GM13977 (cell line): Measurements from ENCODE around the gene TRIM75.
"Not testable (repeated sequence)": the region's sequence is repeated elsewhere in the genome, so short reads cannot be mapped to it uniquely, and the experiment has no call there.

Experiments used
- DNase-seq: peaks from one replicate; pipeline ENCODE4 v3.0.0; 2012; ENCODE audit warnings: low spot score
- CTCF ChIP-seq: IDR thresholded peaks from 2 replicates; pipeline ENCODE4 v1.5.1; 2012; ENCODE audit warnings: mild to moderate bottlenecking, control low read depth; ENCODE audit not compliant: insufficient read depth; ENCODE audit errors: extremely low read depth, missing control alignments
- in situ Hi-C: fragments of 300-500 bp; cut with MboI; formaldehyde crosslinking; loops from one replicate; pipeline ENCODE4 v1.12.0; 2022; ENCODE audit warnings: low sequenced_read_pairs, low pct_unique_long_range_greater_than_20kb, mixed read lengths, inconsistent platforms; ENCODE audit not compliant: unreplicated experiment

The TRIM75 gene

GRCh38 chr4:165060938-165061337 lies 7.3 kb downstream of the TRIM75 start:
- in situ Hi-C loops, result no loop called here
- no peak for TF ChIP-seq CTCF
- DNase-seq, result no peak

GRCh38 chr4:165070560-165070959 lies 16.9 kb downstream of the TRIM75 start:
- no peak for TF ChIP-seq CTCF
- in situ Hi-C loops, result no loop called here
- DNase-seq, result no peak

- DNase-seq, in situ Hi-C loops: not testable (repeated sequence)
Measured at GRCh38 chr4:165073346-165073745, 19.7 kb downstream of the TRIM75 start.

- TF ChIP-seq CTCF, result no peak
- in situ Hi-C loops, result no loop called here
- no peak for DNase-seq
Measured at GRCh38 chr4:165077034-165077578, 23.4 kb downstream of the TRIM75 start.

- peak; percentile 26 for DNase-seq
- TF ChIP-seq CTCF, result no peak
- in situ Hi-C loops, result no loop called here
Measured at GRCh38 chr4:165079476-165079875, 25.8 kb downstream of the TRIM75 start.

- in situ Hi-C loops, DNase-seq: not testable (repeated sequence)
Measured at GRCh38 chr4:165084787-165085186, 31.1 kb downstream of the TRIM75 start.

GRCh38 chr4:165085946-165086345 lies 32.3 kb downstream of the TRIM75 start:
- TF ChIP-seq CTCF, result no peak
- DNase-seq, result no peak
- in situ Hi-C loops, result no loop called here

- in situ Hi-C loops, result no loop called here
- no peak for TF ChIP-seq CTCF
- no peak for DNase-seq
Measured at GRCh38 chr4:165088366-165088765, 34.7 kb downstream of the TRIM75 start.

- DNase-seq, result not testable (repeated sequence)
- in situ Hi-C loops, result loop anchor here (10.0 kb wide), 1 partner anchor 317 kb away; no protein-coding TSS in a partner anchor
Measured at GRCh38 chr4:165092187-165092586, 38.5 kb downstream of the TRIM75 start.
